Motor neuron (in vitro differentiated cells): ENCODE results near the gene ACKR3. TPM values are rescaled to one million over a fixed set of nuclear protein-coding genes. Genes with fewer than 3 reads are reported as not detected.

Experiments used
- ATAC-seq, 8 experiments: fragments of 200-7000 bp; cut with Tn5 transposase; replicated peaks in 6 of 8; 2 replicates each; pipeline ENCODE4 v1.8.0; 2021; ENCODE audit warnings: mild to moderate bottlenecking in 8 of 8, moderate library complexity in 8 of 8
- H3K27ac ChIP-seq, 2 donors: fragments of 250-450 bp; sonication (Bioruptor Pico); 2 replicates each; pipeline ENCODE4 v1.9.0; 2021; ENCODE audit warnings: antibody characterized with exemption in 2 of 2, mild to moderate bottlenecking in 2 of 2, moderate library complexity in 1 of 2
- H3K4me1 ChIP-seq, 2 donors: fragments of 250-450 bp; sonication (Bioruptor Pico); replicated peaks in 1 of 2; 2 replicates each; pipeline ENCODE4 v1.6.1; 2021; ENCODE audit warnings: antibody characterized with exemption in 2 of 2, mild to moderate bottlenecking in 2 of 2, moderate library complexity in 1 of 2
- H3K4me3 ChIP-seq, 5 donors: fragments of 250-450 bp; sonication (Bioruptor Pico); 2 replicates each; pipeline ENCODE4 v1.9.0; 2021; ENCODE audit warnings: antibody characterized with exemption in 5 of 5, mild to moderate bottlenecking in 5 of 5, moderate library complexity in 4 of 5
- WGBS, 10 experiments: fragments of 450-650 bp; shearing (Covaris generic); methylation state at CpG; one replicate each; pipeline ENCODE4 v1.0.0; 2022; 5-methylcytosine and 5-hydroxymethylcytosine counted together
- in situ Hi-C, 9 experiments: fragments of 400-800 bp; cut with MboI; loops; one replicate each; pipeline ENCODE4 v1.15.0; 2021; ENCODE audit warnings: low sequenced_read_pairs in 9 of 9, low pct_unique_long_range_greater_than_20kb in 2 of 9; ENCODE audit not compliant: unreplicated experiment in 9 of 9
- total RNA-seq, 8 experiments: library from RNA; unstranded; fragments of 300-600 nt; gene quantifications; 2 replicates each; pipeline versions ENCODE4 v1.2.3 to v1.2.4, GENCODE V29; 2022

The ACKR3 gene
- total RNA-seq, 8 experiments from 2014 or later, result 5.3 to 66.1 (median 21.1) TPM

DNA sequence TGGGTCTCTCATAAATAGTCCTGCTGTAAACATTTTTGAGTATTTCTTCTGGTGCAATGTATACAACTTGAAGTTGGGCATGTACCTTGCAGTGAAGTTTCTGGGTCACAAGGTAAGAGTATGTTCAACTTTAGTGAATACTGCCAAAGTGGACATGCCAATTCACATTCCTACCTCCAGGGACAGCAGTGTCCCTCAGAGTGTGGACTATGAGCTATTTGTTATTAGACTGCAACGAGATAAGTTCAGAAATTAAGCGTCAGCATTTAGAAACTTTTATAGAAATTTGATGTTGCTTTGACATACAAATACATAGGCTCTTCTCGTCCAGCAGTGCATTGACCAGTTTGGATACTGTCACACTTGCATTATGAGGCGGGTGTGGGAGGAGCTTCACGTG lies 7.2 kb upstream of the ACKR3 start:
- 39 to 100% (median 86%) methylated on average over 1 to 5 of the region's 5 CpGs; no CpG with 5 or more reads in 3 of the 10 experiments for WGBS, 10 experiments
- Histone ChIP-seq H3K4me3 (no peak overlapping the region), H3K27ac (no peak overlapping the region), H3K4me1 (peaks cover 20 to 40% of the 10 kb centered on the region in 2 donors)
- in situ Hi-C loops, result no loop called here
- ATAC-seq, result peak in 1 of 8 experiments; percentile 52

DNA sequence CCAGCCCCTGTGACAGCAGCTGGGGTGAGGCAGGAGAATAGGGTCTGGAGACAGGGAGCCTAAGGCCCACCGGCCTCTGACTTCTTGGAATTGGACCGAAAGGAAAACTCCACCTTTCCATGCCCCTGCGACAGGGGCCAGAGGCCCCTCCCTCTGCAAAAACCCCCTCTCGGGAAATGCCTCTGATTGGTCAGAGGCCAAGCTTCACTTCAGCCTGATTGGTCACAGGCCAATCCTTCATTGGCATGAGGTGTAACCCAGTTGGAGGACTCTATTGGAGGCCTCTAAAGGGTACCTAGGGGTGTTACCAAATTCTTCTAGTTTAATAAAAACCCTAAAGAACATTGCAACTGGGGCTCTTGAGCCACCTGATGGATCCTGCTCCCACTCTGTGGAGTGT lies 5.7 kb upstream of the ACKR3 start:
- no peak for ATAC-seq
- H3K27ac ChIP-seq, result no peak overlapping the region
- WGBS, 10 experiments, result 70 to 100% (median 100%) methylated on average over 2 of the region's 4 CpGs; no CpG with 5 or more reads in 7 of the 10 experiments
- no peak overlapping the region for H3K4me3 ChIP-seq
- peaks cover 25 to 43% of the 10 kb centered on the region in 2 donors for H3K4me1 ChIP-seq
- in situ Hi-C loops, result no loop called here

DNA sequence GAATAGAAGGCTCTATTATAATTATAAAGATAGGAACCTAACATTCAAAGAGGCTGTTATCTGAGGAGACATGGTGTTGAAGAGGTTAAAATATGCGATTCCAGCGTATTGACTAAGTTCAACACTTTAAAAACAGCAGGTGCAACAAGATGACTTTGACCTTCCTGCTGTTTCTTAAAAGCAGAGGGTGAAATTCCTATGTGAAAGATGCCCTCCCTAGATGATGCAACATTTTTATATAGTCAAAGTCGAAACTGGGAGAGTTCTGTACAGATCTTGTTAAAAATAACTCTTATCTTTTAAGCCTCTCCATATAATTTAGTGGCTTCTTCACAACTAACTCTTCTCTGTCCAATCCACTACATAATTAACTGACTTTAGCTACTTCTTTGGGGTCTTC lies 4.4 kb upstream of the ACKR3 start:
- 20 to 88% (median 68%) methylated on average over 1 to 3 of the region's 3 CpGs; no CpG with 5 or more reads in 1 of the 10 experiments for WGBS, 10 experiments
- ATAC-seq, result no peak
- H3K27ac ChIP-seq, result no peak overlapping the region
- peaks cover 30 to 44% of the 10 kb centered on the region in 2 donors for H3K4me1 ChIP-seq
- H3K4me3 ChIP-seq, result no peak overlapping the region
- in situ Hi-C loops, result no loop called here

DNA sequence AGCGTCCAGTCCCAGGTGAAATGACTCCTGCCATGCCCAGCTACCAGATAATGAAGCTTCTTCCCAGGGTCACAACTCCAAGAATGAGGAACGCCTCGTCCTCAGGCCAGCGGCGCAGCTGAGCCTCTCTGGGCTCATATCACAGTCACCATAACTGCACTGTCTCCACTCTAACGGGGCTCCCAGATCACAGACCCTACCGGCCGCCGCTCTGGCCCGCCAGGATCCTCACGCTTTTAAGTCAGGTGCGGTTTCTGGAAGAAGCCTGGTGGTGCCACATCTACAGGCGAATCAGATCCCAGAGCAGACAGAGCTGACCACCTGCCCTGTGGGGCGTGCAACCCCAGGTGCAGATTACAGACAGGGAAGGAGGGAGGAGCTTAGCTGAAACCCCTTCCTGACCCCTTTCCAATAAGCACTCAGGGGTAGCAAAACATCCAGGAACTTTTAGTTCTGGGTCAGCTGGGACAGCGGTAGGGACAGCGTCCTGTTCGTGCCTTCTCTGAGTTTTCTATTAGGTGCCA lies 3.7 kb upstream of the ACKR3 start:
- in situ Hi-C loops, result no loop called here
- 72 to 100% (median 90%) methylated on average over 1 to 8 of the region's 17 CpGs; no CpG with 5 or more reads in 1 of the 10 experiments for WGBS, 10 experiments
- Histone ChIP-seq H3K4me3 (no peak overlapping the region), H3K4me1 (peaks cover 30 to 44% of the 10 kb centered on the region in 2 donors), H3K27ac (no peak overlapping the region)
- no peak for ATAC-seq

DNA sequence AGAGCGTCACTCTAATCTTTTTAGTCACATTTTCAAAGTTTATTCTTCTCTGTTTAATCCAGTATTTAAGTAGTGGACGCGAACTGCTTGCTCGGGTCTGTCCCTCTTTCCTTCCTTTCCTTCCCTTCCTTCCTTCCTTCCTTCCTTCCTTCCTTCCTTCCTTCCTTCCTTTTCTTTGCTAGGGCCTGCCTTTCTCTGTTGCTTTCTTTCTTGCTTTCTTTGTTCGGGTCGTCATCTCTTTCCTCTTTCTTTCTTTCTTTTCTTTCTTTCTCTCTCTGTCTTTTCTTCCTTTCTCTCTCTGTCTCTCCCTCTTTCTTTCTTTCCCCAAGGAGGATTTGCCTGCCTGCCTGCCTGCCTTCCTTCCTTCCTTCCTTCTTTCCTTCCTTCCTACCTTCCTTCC lies 3.0 kb upstream of the ACKR3 start:
- Histone ChIP-seq H3K27ac (no peak overlapping the region), H3K4me3 (no peak overlapping the region), H3K4me1 (peaks cover 30 to 51% of the 10 kb centered on the region in 2 donors)
- in situ Hi-C loops, result no loop called here
- ATAC-seq, result no peak
- 56 to 100% (median 83%) methylated on average over 1 to 5 of the region's 6 CpGs; no CpG with 5 or more reads in 3 of the 10 experiments for WGBS, 10 experiments

DNA sequence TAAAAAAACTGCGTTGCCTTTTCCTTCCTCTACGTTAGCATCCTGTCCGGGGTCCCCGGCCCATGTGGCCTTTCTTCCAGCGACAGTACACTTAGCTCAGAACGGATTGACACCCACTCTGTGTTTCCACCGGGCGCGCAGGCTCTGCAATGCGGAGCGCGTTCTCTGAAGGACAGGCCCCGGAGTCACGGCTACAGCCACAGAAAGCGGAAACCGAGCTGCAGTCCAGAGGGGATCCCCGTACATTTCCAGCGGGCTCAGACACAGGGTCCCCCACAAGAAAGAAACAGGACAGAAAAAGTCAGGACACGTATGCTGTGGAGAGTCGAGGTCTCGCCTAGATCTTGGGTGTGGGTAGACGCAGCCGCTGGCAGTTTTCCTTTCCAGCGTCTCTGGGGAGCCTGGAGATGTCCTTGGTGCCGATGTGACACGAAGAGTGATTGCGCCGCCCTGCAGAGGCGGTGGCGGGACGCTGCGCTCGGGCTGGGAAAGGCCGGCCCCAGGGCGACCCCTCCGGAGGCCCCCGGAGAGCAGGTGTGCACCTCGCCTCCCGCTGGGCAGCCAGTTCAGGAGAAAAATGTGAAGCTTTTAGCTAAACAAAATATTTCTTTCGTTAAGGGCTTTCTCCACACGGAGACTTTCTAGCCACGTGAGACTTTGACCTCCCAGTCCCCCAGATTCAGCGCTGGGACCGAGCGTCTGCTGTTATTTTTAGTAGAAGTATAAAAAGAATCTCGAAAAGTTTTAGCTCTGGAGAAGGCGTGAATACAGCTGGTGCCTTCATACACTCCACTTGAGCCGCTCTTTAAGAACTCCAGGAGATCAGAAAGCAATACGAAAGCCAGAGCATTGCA lies 1.3 kb upstream of the ACKR3 start:
- peaks cover 42 to 68% of the 10 kb centered on the region in 2 donors for H3K4me1 ChIP-seq
- peak; percentile 13 to 75 (median 64) for ATAC-seq
- H3K4me3 ChIP-seq, result peak overlapping the region; percentile 11 to 37 (median 23)
- WGBS, 10 experiments, result 1 to 80% (median 13%) methylated on average over 1 to 21 of the region's 49 CpGs; no CpG with 5 or more reads in 1 of the 10 experiments
- in situ Hi-C loops, result no loop called here
- H3K27ac ChIP-seq, result peak overlapping the region; percentile 68 to 76

DNA sequence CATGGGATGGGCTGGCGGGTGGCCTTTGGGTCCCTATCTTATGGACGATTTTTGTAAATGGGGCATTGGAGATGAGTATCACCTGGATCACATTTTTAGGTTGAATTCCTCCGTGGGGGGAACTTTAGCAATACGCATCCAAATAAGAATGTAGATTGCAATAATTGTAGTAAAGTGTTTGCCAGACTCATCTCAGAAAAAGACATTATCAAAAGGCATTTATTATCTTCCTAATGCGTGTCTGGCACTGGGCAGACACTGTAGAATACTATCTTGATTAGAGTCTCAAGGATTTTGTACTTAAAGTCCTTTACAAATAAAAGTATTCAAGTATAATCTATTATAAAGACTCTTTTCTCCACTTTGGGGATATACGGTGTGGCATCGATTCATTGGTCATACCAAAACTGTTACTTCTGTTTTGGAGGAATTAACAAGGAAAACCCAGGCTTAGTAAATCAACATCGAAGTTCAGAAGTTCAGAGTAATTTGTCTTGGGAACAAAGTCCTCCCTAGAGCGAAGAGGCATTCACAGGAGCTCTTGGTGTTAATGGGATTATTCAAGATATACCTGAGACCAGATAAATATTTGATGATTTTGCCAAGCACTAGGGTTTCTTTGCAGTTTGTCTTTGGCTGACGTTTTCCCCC lies 578 bp upstream of the ACKR3 start:
- no peak for ATAC-seq
- in situ Hi-C loops, result no loop called here
- H3K4me3 ChIP-seq, result peak overlapping the region; percentile 37 to 60 (median 43)
- H3K27ac ChIP-seq, result peak overlapping the region in 1 of 2 donors; percentile 76
- H3K4me1 ChIP-seq, result peaks cover 50 to 75% of the 10 kb centered on the region in 2 donors
- 8 to 46% (median 19%) methylated on average over 2 to 10 of the region's 10 CpGs for WGBS, 10 experiments

DNA sequence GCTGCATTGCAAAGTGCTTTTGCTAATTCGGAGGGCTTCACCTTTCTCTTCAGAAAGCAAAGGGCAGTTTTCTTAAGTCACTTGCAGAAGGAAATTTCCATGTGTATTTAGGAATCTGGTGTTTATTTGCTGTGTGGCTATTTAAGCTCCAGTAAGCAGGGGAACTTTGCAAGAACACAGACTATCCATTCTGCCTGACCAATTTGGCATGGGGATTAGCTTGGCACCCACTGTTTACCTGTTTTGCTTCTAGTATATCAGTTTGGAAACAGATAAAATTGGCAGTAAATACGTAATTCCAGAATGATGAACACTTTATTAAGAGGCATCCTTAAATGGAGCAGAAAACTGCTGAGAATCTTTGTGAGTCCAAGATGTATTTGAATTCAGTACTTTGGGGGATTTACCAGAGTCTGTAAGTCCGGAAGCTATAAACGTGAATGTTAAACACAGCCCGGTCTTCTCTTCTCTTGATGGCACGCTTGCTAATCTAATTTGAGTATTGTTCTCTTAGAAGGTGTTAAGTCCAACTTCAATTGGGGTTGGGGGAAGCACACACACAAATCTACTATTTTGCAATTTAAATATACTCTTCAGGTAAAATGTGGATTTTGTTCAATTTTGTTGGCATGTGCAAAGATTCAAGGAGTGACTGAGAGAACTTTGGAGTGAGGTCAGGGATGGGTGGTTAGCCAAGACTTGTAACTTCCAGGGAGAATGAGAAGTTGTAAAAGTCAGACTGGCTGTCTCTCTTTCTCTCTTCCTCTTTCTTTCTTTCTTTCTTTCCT lies 650 bp downstream of the ACKR3 start:
- Histone ChIP-seq H3K4me1 (peaks cover 61 to 80% of the 10 kb centered on the region in 2 donors), H3K4me3 (peak overlapping the region; percentile 37 to 60 (median 43)), H3K27ac (peak overlapping the region; percentile 21 to 73)
- WGBS, 10 experiments, result 0 to 33% (median 9%) methylated on average over 1 to 6 of the region's 6 CpGs; no CpG with 5 or more reads in 1 of the 10 experiments
- in situ Hi-C loops, result no loop called here
- ATAC-seq, result no peak

DNA sequence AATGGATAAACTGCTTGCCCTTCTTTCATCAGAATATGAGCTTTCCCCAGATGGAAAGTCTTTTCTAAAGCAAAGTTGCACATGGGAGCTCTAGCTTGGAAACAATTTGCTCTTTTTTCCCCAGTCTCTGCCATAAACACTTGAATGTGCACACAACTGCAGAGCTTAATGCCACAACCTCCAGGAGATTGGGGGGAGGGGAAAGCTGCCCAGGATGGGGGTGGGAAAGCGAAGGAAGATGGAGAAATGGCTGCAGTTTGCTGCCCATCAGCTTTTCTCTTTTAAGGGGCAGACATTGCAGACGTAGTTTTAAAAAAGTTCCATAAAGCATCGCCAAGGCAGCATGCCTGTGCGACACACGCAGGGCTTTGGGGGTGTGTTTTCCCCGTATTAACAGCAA lies 1.5 kb downstream of the ACKR3 start:
- H3K4me1 ChIP-seq, result peaks cover 64 to 80% of the 10 kb centered on the region in 2 donors
- H3K27ac ChIP-seq, result peak overlapping the region in 1 of 2 donors; percentile 36
- WGBS, 10 experiments, result 0 to 67% (median 5%) methylated on average over 1 to 5 of the region's 6 CpGs; no CpG with 5 or more reads in 4 of the 10 experiments
- ATAC-seq, result no peak
- in situ Hi-C loops, result no loop called here
- H3K4me3 ChIP-seq, result peak overlapping the region; percentile 37 to 60 (median 43)

DNA sequence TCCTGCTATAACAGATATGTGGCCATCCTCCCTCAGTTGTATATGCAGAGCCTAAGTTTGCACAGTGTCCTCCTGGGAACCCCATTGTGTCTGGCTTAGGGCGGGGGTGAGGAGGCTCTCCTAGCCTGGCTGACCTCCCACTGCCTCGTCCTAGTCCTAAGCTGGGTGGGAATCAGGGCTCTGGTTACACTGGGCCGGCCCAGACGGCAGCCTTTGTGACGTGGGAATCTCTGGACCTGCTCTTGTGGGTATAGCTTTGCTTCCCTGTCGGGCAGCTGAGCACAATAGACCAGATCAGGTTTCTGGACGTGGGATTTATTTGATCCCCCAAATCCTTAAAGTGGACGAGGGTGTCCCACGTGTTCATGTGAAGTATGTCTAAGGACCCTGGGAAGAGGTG lies 2.9 kb downstream of the ACKR3 start:
- ATAC-seq, result peak in 2 of 8 experiments; percentile 4 to 8
- Histone ChIP-seq H3K27ac (peak overlapping the region; percentile 1 to 14), H3K4me3 (peak overlapping the region; percentile 37 to 60 (median 43)), H3K4me1 (peaks cover 70 to 83% of the 10 kb centered on the region in 2 donors)
- in situ Hi-C loops, result no loop called here
- 6 to 28% (median 27%) methylated on average over 2 to 7 of the region's 9 CpGs; no CpG with 5 or more reads in 7 of the 10 experiments for WGBS, 10 experiments

DNA sequence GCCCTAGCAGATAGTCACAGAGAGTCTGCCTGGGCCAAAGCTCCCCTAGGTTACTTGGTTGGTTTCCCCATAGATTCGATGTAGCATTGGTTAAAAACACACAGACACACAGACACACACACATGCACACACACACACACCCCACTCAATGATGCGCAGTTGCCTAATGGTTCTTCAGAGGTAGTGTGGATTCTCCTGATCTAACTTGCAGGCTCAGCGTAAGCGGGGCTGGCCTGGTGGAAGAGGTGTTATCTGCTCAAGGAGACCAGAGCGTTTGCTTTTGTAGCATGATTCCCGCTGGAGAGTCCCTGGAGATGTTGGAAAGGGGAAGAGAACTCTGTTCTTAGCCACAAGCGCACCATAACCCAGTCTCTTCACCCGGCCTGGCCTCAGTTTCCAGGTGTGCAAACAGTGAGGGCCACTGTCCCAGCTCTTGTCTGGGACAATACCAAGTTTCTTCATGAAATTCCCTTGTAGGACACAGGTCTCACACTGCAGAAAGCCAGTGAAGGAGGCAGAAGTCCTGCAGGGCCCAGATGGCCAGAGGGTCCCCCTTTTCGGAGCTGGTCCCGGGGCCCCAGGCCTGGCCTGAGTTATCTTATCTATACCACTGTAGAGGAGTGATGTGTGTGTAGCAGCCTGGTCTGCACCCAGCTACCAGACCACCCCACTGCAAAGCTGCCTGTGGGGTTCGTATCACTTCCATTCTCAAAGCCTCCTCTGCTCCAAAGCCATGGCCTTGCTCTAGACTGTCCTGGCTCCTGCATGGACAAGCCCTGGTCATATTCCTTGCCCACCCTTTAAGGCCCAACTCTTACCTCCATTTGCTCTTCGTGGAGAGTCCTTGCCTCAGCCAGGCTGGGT lies 3.7 kb downstream of the ACKR3 start:
- peak overlapping the region in 4 of 5 donors; percentile 3 to 60 (median 42) for H3K4me3 ChIP-seq
- no peak overlapping the region for H3K27ac ChIP-seq
- in situ Hi-C loops, result no loop called here
- ATAC-seq, result no peak
- H3K4me1 ChIP-seq, result peaks cover 70 to 80% of the 10 kb centered on the region in 2 donors
- 34 to 100% (median 95%) methylated on average over 1 to 7 of the region's 12 CpGs; no CpG with 5 or more reads in 2 of the 10 experiments for WGBS, 10 experiments

DNA sequence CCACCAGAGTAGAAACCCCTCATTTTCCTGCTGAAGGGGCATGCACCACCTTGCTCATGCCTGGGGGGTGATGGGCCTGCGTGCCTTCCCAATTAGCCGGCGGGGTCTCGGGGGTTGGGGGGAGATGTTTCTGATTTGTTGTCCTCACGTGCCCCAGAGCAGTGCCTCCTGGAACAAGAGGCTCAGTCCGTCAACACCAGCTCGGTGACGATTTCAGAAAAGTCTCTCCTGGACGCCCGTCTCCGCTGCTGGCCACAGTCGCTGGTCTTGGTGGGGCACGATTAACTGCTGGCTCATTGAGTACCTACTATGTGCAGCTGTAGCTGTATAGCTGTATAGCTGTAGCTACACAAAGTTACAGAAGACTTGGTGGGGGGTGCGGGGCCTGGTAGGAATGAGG lies 4.4 kb downstream of the ACKR3 start:
- Histone ChIP-seq H3K4me3 (no peak overlapping the region), H3K27ac (no peak overlapping the region), H3K4me1 (peaks cover 70 to 82% of the 10 kb centered on the region in 2 donors)
- no peak for ATAC-seq
- 60 to 100% (median 93%) methylated on average over 1 to 3 of the region's 14 CpGs; no CpG with 5 or more reads in 5 of the 10 experiments for WGBS, 10 experiments
- in situ Hi-C loops, result no loop called here
